DMS 273 (cell line): ENCODE data around the gene CTNS.

Experiments used
- DNase-seq: peaks from one replicate; lab custom pipeline; 2025; ENCODE audit not compliant: unreplicated experiment; lab: John Stamatoyannopoulos, UW

The CTNS gene

GRCh38 chr17:3657874-3658783 lies 21.6 kb downstream of the CTNS start:
- DNase-seq = no peak

- no peak for DNase-seq
Measured at GRCh38 chr17:3658784-3659449, 22.4 kb downstream of the CTNS start.

GRCh38 chr17:3659541-3660111 lies 23.1 kb downstream of the CTNS start:
- DNase-seq = no peak

- no peak for DNase-seq
Measured at GRCh38 chr17:3660311-3660891, 23.8 kb downstream of the CTNS start.

GRCh38 chr17:3663102-3664011 lies 26.8 kb downstream of the CTNS start:
- no peak for DNase-seq

GRCh38 chr17:3665834-3666233 lies 29.3 kb downstream of the CTNS start:
- DNase-seq = no peak

GRCh38 chr17:3666516-3666915 lies 30.0 kb downstream of the CTNS start:
- no peak for DNase-seq

- DNase-seq = peak; percentile 70
Measured at GRCh38 chr17:3667366-3668278, 31.1 kb downstream of the CTNS start.

GRCh38 chr17:3668279-3669084 lies 31.9 kb downstream of the CTNS start, which contains the start of the genes EMC6 and TAX1BP3:
TSS of gene EMC6 (plus strand) at chr17:3668812. CDS start at chr17:3669147, 335 bp downstream.
TSS of gene TAX1BP3 (minus strand) at chr17:3668578. CDS start at chr17:3668526, 52 bp downstream.
- DNase-seq = peak; percentile 97

GRCh38 chr17:3669085-3669347 lies 32.5 kb downstream of the CTNS start:
- no peak for DNase-seq

GRCh38 chr17:3669548-3669947 lies 33.0 kb downstream of the CTNS start:
- DNase-seq = peak; percentile 27

- no peak for DNase-seq
Measured at GRCh38 chr17:3672571-3672970, 36.0 kb downstream of the CTNS start.

GRCh38 chr17:3675886-3676285 lies 39.3 kb downstream of the CTNS start:
- no peak for DNase-seq

- no peak for DNase-seq
Measured at GRCh38 chr17:3678095-3678820, 41.7 kb downstream of the CTNS start.

GRCh38 chr17:3678821-3679530 lies 42.4 kb downstream of the CTNS start:
- no peak for DNase-seq

GRCh38 chr17:3679531-3680126 lies 43.1 kb downstream of the CTNS start:
- DNase-seq = no peak

- no peak for DNase-seq
Measured at GRCh38 chr17:3681057-3681456, 44.5 kb downstream of the CTNS start.
